Measurements from ENCODE around the gene DCAF6.

- TF ChIP-seq POLR2A (IDR thresholded peaks at IDR 0.05; ENCODE audit: low read depth, low read length) (no peak), TAF1 (IDR thresholded peaks at IDR 0.05; ENCODE audit: borderline replicate concordance, low read depth, low read length) (no peak), POLR2AphosphoS5 (IDR thresholded peaks at IDR 0.05; ENCODE audit: low read depth, low read length) (no peak)
Observed at GRCh38 chr1:168031198-168031597, 94.7 kb downstream of the DCAF6 start.
